CD4-positive, alpha-beta memory T cell (primary cell): ENCODE data around the gene EDDM13. TPM values are rescaled to one million over a fixed set of nuclear protein-coding genes. Genes with fewer than 3 reads are reported as not detected.
A peak's percentile ranks its signal among the peaks of the same experiment; 100 is the strongest.
"Not testable (repeated sequence)": the region's sequence is repeated elsewhere in the genome, so short reads cannot be mapped to it uniquely, and the experiment has no call there.

Experiments
- CTCF ChIA-PET: fragments of 350-600 bp; sonication (Branson Sonifier 250); formaldehyde crosslinking; loops from one replicate; lab custom pipeline; 2021; ENCODE audit warnings: inconsistent platforms; ENCODE audit not compliant: partially characterized antibody; lab: Charles Lee
- POLR2A ChIA-PET: fragments of 350-600 bp; sonication (Branson Sonifier 250); formaldehyde crosslinking; loops from one replicate; lab custom pipeline; 2021; ENCODE audit not compliant: partially characterized antibody; lab: Charles Lee
- DNase-seq, 5 donors: peaks; one replicate each; pipeline versions ENCODE4 v3.0.0 to v3.0.0-alpha.2; 2020 to 2022; ENCODE audit warnings: mixed read lengths in 1 of 5
- H3K27ac ChIP-seq: one replicate; pipeline ENCODE4 v1.7.0; 2013; ENCODE audit warnings: low read depth, low read length
- H3K27me3 ChIP-seq: 2 replicates; pipeline ENCODE4 v1.7.0; 2013; ENCODE audit warnings: mild to moderate bottlenecking, low read length, moderate library complexity; ENCODE audit not compliant: insufficient read depth
- H3K36me3 ChIP-seq: 2 replicates; pipeline ENCODE4 v1.7.0; 2013; ENCODE audit warnings: mild to moderate bottlenecking, low read length, moderate library complexity; ENCODE audit not compliant: insufficient read depth
- H3K4me1 ChIP-seq: 2 replicates; pipeline ENCODE4 v1.7.0; 2013; ENCODE audit warnings: mild to moderate bottlenecking, low read length, moderate library complexity; ENCODE audit not compliant: insufficient read depth
- H3K4me3 ChIP-seq, 2 donors: one replicate each; pipeline ENCODE4 v1.7.0; 2013; ENCODE audit warnings: low read length in 2 of 2, mild to moderate bottlenecking in 1 of 2
- H3K9me3 ChIP-seq, 2 donors: one replicate each; pipeline ENCODE4 v1.7.0; 2013; ENCODE audit warnings: low read length in 2 of 2, control low read depth in 1 of 2; ENCODE audit not compliant: control insufficient read depth in 1 of 2
- H3K27ac Mint-ChIP-seq, 7 donors: one replicate each; pipeline ENCODE4 v1.8.0; 2020 to 2021; ENCODE audit warnings: mixed read lengths in 7 of 7, mild to moderate bottlenecking in 6 of 7, inconsistent platforms in 3 of 7, moderate library complexity in 3 of 7
- H3K27me3 Mint-ChIP-seq, 2 donors: one replicate each; pipeline ENCODE4 v1.8.0; 2020 to 2021; ENCODE audit warnings: mixed read lengths in 2 of 2
- H3K36me3 Mint-ChIP-seq, 2 donors: one replicate each; pipeline ENCODE4 v1.8.0; 2020 to 2021; ENCODE audit warnings: mixed read lengths in 2 of 2, inconsistent platforms in 1 of 2, mild to moderate bottlenecking in 1 of 2
- H3K4me1 Mint-ChIP-seq, 4 donors: one replicate each; pipeline ENCODE4 v1.8.0; 2020 to 2021; ENCODE audit warnings: mixed read lengths in 4 of 4, mild to moderate bottlenecking in 1 of 4
- H3K4me3 Mint-ChIP-seq, 8 donors: one replicate each; pipeline ENCODE4 v1.8.0; 2020 to 2021; ENCODE audit warnings: mixed read lengths in 8 of 8, mild to moderate bottlenecking in 7 of 8, moderate library complexity in 6 of 8, inconsistent platforms in 3 of 8
- H3K9me3 Mint-ChIP-seq, 8 donors: one replicate each; pipeline ENCODE4 v1.8.0; 2020 to 2021; ENCODE audit warnings: mixed read lengths in 8 of 8, mild to moderate bottlenecking in 5 of 8, inconsistent platforms in 3 of 8, moderate library complexity in 1 of 8
- intact Hi-C: fragments of 100-400 bp; cut with micrococcal nuclease; formaldehyde crosslinking; loops from one replicate; pipeline ENCODE4 v1.15.1; 2023
- polyA plus RNA-seq, 2 donors: library from polyadenylated mRNA; unstranded; fragments of 300-500 nt; fragmentation: Illumina TruSeq; gene quantifications; one replicate each; pipeline ENCODE4 v1.2.3, GENCODE V29; 2021
- total RNA-seq, 2 experiments: library from RNA; stranded (reverse); gene quantifications; one replicate each; pipeline ENCODE4 v1.2.3, GENCODE V29; 2021

Gene EDDM13
- total and polyA plus RNA-seq, 4 experiments from 2014 or later: 1.6 TPM; not detected in 3

DNA sequence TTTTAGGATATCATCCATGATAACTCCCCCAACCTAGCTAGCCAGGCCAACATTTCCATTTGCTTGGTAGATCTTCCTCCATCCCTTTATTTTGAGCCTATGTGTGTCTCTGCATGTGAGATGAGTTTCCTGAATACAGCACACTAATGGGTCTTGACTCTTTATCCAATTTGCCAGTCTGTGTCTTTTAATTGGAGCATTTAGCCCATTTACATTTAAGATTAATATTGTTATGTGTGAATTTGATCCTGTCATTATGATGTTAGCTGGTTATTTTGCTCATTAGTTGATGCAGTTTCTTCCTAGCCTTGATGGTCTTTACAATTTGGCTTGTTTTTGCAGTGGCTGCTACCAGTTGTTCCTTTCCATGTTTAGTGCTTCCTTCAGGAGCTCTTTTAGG, 62.8 kb downstream of the EDDM13 start:
- CTCF ChIA-PET: interaction anchor here (1.0 to 3.9 kb wide), 3 partner anchors 21 to 269 kb away, joined by 4 to 78 read pairs (median 22); partner anchors contain the start of gene ZSCAN5A
- H3K4me1 Mint-ChIP-seq, intact Hi-C loops, H3K27ac ChIP-seq, H3K27me3 Mint-ChIP-seq, H3K9me3 ChIP-seq, H3K4me1 ChIP-seq, H3K36me3 ChIP-seq, DNase-seq, H3K27ac Mint-ChIP-seq, H3K4me3 ChIP-seq, H3K4me3 Mint-ChIP-seq, H3K27me3 ChIP-seq, POLR2A ChIA-PET, H3K36me3 Mint-ChIP-seq: not testable (repeated sequence)
- H3K9me3 Mint-ChIP-seq: peaks cover 0 to 18% (median 7%) of the 10 kb centered on the region in 8 donors

- H3K9me3 ChIP-seq, H3K27me3 ChIP-seq, H3K4me3 Mint-ChIP-seq, H3K4me3 ChIP-seq, DNase-seq, POLR2A ChIA-PET, H3K36me3 ChIP-seq, H3K27ac Mint-ChIP-seq, intact Hi-C loops, H3K27ac ChIP-seq, H3K4me1 Mint-ChIP-seq, H3K36me3 Mint-ChIP-seq, H3K4me1 ChIP-seq, CTCF ChIA-PET: not testable (repeated sequence)
- H3K27me3 Mint-ChIP-seq: peaks cover 6 to 14% of the 10 kb centered on the region in 2 donors
- peaks cover 0 to 23% (median 10%) of the 10 kb centered on the region in 8 donors for H3K9me3 Mint-ChIP-seq
Observed at GRCh38 chr19:56337077-56337476, 64.5 kb downstream of the EDDM13 start.

DNA sequence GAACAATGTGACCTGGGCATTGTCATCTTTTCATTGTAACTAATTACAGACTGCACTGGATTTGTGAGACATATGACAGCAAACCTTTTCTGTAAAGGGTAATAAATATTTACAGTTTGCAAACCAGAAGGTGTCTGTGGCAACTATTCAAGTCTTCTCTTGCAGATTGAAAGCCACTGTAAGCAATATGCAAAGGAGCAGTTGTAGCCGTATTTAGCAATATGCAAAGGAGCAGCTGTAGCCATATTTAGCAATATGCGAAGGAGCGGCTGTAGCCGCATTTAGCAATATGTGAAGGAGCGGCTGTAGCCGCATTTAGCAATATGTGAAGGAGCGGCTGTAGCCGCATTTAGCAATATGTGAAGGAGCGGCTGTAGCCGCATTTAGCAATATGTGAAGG, 66.5 kb downstream of the EDDM13 start:
- H3K27me3 Mint-ChIP-seq: peaks cover 12 to 24% of the 10 kb centered on the region in 2 donors
- POLR2A ChIA-PET, H3K36me3 Mint-ChIP-seq, H3K4me1 Mint-ChIP-seq, intact Hi-C loops, H3K27ac Mint-ChIP-seq, CTCF ChIA-PET, H3K4me3 ChIP-seq, H3K9me3 ChIP-seq, H3K36me3 ChIP-seq, DNase-seq, H3K4me1 ChIP-seq, H3K27ac ChIP-seq, H3K4me3 Mint-ChIP-seq, H3K27me3 ChIP-seq: not testable (repeated sequence)
- H3K9me3 Mint-ChIP-seq: peaks cover 0 to 27% (median 13%) of the 10 kb centered on the region in 8 donors

GRCh38 chr19:56341948-56342347, 69.4 kb downstream of the EDDM13 start:
- Histone ChIP-seq H3K27me3 (no peaks in the 10 kb centered on the region), H3K4me1 (no peaks in the 10 kb centered on the region), H3K4me3 (no peak overlapping the region), H3K27ac (no peak overlapping the region), H3K9me3 (no peaks in the 10 kb centered on the region), H3K36me3 (no peaks in the 10 kb centered on the region)
- DNase-seq: no peak
- H3K27ac Mint-ChIP-seq: no peak overlapping the region
- peaks cover 0 to 24% (median 12%) of the 10 kb centered on the region in 8 donors for H3K9me3 Mint-ChIP-seq
- intact Hi-C loops: loop anchor here (10.0 kb wide), 1 partner anchor 157 kb away; no protein-coding TSS in a partner anchor
- peaks cover 12 to 24% of the 10 kb centered on the region in 2 donors for H3K27me3 Mint-ChIP-seq
- no peaks in the 10 kb centered on the region for H3K4me1 Mint-ChIP-seq
- no peak overlapping the region for H3K4me3 Mint-ChIP-seq
- ChIA-PET CTCF (no interaction called here), POLR2A (no interaction called here)
- H3K36me3 Mint-ChIP-seq: peaks cover 3 to 7% of the 10 kb centered on the region in 2 donors

DNA sequence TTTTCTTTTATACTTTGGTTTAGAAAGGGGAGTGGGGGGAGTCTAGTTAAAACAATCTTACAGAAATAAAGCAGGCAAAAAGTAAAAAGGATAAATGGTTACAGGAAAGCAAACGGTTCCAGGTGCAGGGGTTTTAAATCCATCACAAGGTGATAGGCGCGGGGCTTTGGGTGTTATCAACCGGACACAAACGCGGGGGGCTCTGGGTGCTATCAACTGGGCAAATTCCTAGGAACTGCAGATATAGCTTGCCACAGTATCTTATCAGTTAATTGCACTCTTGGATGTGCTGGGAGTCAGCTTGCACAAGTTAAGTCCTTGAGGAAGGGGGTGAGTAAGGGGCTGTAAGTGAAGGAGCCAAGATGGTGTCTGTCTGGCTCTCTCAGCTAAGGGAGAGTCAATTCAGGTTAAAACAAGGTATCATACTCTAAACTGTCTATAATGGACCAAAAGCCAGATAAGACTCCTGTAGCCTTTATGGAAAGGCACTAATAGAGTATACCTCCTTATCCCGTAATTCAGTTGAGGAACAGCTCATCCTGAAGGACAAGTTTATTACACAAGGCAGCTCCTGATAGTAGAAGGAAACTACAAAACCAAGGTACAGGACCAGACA, 74.7 kb downstream of the EDDM13 start:
- DNase-seq: no peak
- Histone ChIP-seq H3K4me3 (no peak overlapping the region), H3K36me3 (no peaks in the 10 kb centered on the region), H3K27ac (no peak overlapping the region), H3K27me3 (no peaks in the 10 kb centered on the region), H3K4me1 (no peaks in the 10 kb centered on the region), H3K9me3 (no peaks in the 10 kb centered on the region)
- H3K4me1 Mint-ChIP-seq: peaks cover 0 to 1% (median 0%) of the 10 kb centered on the region in 4 donors
- intact Hi-C loops: loop anchor here (10.0 kb wide), 1 partner anchor 162 kb away; no protein-coding TSS in a partner anchor
- peaks cover 3 to 7% of the 10 kb centered on the region in 2 donors for H3K36me3 Mint-ChIP-seq
- POLR2A ChIA-PET: no interaction called here
- peaks cover 0 to 14% (median 7%) of the 10 kb centered on the region in 8 donors for H3K9me3 Mint-ChIP-seq
- H3K27me3 Mint-ChIP-seq: peaks cover 8 to 12% of the 10 kb centered on the region in 2 donors
- no peak overlapping the region for H3K4me3 Mint-ChIP-seq
- H3K27ac Mint-ChIP-seq: no peak overlapping the region
- CTCF ChIA-PET: interaction anchor here (1.1 to 1.8 kb wide), 3 partner anchors 14 to 94 kb away, joined by 3 to 10 read pairs (median 7); no protein-coding TSS in a partner anchor

DNA sequence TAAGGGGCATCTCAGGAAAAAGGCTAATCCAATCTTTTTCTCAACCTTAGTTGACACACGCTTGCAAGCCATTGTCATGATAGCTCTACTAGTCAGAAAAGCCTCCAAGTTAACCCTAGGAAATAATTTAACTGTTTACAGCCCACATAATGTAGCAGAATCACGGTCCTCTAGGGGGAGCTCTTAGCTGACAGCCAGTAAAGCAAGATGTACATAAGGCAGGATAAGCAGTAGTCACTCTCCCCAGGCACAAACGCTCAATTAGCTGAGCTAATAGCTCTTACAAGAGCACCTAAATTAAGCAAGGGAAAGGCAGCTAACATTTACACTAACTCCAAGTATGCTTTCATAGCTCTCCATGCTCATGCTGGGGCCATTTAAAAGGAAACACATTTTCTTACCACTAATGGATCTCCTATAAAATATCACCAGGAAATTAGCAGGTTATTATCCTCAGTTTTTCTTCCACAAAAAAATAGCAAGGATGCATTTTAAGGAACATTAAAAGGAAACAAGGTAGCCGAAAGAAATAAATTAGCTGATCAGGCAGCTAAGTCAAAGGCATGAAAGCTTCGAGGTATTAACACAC, 75.8 kb downstream of the EDDM13 start:
- DNase-seq: no peak
- H3K27ac ChIP-seq: no peak overlapping the region
- peaks cover 0 to 3% (median 0%) of the 10 kb centered on the region in 8 donors for H3K9me3 Mint-ChIP-seq
- intact Hi-C loops: loop anchor here (10.0 kb wide), 1 partner anchor 164 kb away; no protein-coding TSS in a partner anchor
- ChIA-PET POLR2A (no interaction called here), CTCF (interaction anchor here (0.6 to 1.8 kb wide), 5 partner anchors 15 to 282 kb away, joined by 3 to 10 read pairs (median 4); no protein-coding TSS in a partner anchor)
- H3K4me1 ChIP-seq: no peaks in the 10 kb centered on the region
- H3K4me1 Mint-ChIP-seq: peaks cover 0 to 1% (median 0%) of the 10 kb centered on the region in 4 donors
- H3K9me3 ChIP-seq: no peaks in the 10 kb centered on the region
- no peaks in the 10 kb centered on the region for H3K27me3 ChIP-seq
- peaks cover 1 to 4% of the 10 kb centered on the region in 2 donors for H3K27me3 Mint-ChIP-seq
- H3K36me3 Mint-ChIP-seq: no peaks in the 10 kb centered on the region
- no peak overlapping the region for H3K4me3 ChIP-seq
- no peak overlapping the region for H3K27ac Mint-ChIP-seq
- no peaks in the 10 kb centered on the region for H3K36me3 ChIP-seq
- H3K4me3 Mint-ChIP-seq: no peak overlapping the region

GRCh38 chr19:56350416-56351045, 78.0 kb downstream of the EDDM13 start:
- intact Hi-C loops: loop anchor here (1.0 kb wide), 3 partner anchors 97 to 284 kb away; no protein-coding TSS in a partner anchor
- no peaks in the 10 kb centered on the region for H3K9me3 Mint-ChIP-seq
- peaks cover 0 to 1% (median 0%) of the 10 kb centered on the region in 4 donors for H3K4me1 Mint-ChIP-seq
- CTCF ChIA-PET: interaction anchor here (1.3 to 2.5 kb wide), 2 partner anchors 275 to 285 kb away, joined by 3 to 8 read pairs; no protein-coding TSS in a partner anchor
- H3K9me3 ChIP-seq: no peaks in the 10 kb centered on the region
- no peaks in the 10 kb centered on the region for H3K36me3 Mint-ChIP-seq
- POLR2A ChIA-PET: no interaction called here
- H3K4me3 ChIP-seq: no peak overlapping the region
- no peaks in the 10 kb centered on the region for H3K36me3 ChIP-seq
- H3K27me3 ChIP-seq: no peaks in the 10 kb centered on the region
- no peak overlapping the region for H3K27ac Mint-ChIP-seq
- H3K4me1 ChIP-seq: no peaks in the 10 kb centered on the region
- peak; percentile 35 to 57 (median 46) for DNase-seq
- peaks cover 1% of the 10 kb centered on the region in 2 donors for H3K27me3 Mint-ChIP-seq
- no peak overlapping the region for H3K27ac ChIP-seq
- no peak overlapping the region for H3K4me3 Mint-ChIP-seq
